Ovary (tissue), 3 donors: Measurements from ENCODE around the gene DNAH3.

Source experiments
- POLR2A ChIP-seq: fragments of 450-650 bp; IDR thresholded peaks from one replicate; pipeline ENCODE4 v1.6.1; 2017; ENCODE audit warnings: antibody characterized with exemption, mild to moderate bottlenecking, moderate library complexity
- TF ChIP-seq, protein P1 (sequence below), 3 donors: fragments of 450-650 bp in 2 of 3; fragments of 200-600 bp in 1 of 3; IDR thresholded peaks; one replicate each; pipeline versions ENCODE4 v1.5.1 to v1.8.0; 2016 to 2022; ENCODE audit warnings: antibody characterized with exemption in 3 of 3, mild to moderate bottlenecking in 1 of 3
- donor health status: DM: no; HTN: no; CAD: no.

DNA sequence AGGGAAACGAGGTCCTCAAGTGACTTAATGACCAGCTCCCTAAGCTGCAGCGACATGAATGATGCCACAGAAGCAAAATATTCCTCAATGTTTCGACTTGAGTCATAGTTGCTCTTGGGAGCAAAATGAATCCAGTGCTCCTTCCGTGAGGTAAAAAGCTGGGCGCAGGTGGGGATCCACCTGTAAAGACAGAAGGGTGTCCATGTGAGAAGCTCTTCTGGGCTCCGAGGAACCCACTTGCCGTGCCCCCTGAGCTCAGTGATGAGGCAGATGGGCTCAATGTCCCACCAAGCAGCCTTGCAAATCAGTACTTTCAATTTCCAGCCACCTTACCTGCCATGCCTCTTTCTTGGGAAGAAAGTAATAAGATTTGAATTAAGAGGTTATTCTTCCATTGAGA, 25.5 kb downstream of the DNAH3 start:
- TF ChIP-seq, protein P1, sequence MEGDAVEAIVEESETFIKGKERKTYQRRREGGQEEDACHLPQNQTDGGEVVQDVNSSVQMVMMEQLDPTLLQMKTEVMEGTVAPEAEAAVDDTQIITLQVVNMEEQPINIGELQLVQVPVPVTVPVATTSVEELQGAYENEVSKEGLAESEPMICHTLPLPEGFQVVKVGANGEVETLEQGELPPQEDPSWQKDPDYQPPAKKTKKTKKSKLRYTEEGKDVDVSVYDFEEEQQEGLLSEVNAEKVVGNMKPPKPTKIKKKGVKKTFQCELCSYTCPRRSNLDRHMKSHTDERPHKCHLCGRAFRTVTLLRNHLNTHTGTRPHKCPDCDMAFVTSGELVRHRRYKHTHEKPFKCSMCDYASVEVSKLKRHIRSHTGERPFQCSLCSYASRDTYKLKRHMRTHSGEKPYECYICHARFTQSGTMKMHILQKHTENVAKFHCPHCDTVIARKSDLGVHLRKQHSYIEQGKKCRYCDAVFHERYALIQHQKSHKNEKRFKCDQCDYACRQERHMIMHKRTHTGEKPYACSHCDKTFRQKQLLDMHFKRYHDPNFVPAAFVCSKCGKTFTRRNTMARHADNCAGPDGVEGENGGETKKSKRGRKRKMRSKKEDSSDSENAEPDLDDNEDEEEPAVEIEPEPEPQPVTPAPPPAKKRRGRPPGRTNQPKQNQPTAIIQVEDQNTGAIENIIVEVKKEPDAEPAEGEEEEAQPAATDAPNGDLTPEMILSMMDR (IDR thresholded peaks at IDR 0.05) = no peak
- no peak for TF ChIP-seq POLR2A
